GM23338 (cell line): Measurements from ENCODE around the gene NHERF1. TPM values are rescaled to one million over a fixed set of nuclear protein-coding genes. Genes with fewer than 3 reads are reported as not detected.

Experiments
- ATAC-seq: fragments of 200-7000 bp; cut with Tn5 transposase; 3 replicates; pipeline ENCODE4 v1.9.1; 2020
- DNase-seq: peaks from one replicate; pipeline ENCODE4 v3.0.0-alpha.2; 2015; ENCODE audit warnings: low spot score
- H2AFZ ChIP-seq: fragments of 200-600 bp; sonication (generic); 2 replicates; pipeline ENCODE4 v1.8.0; 2016; ENCODE audit warnings: antibody characterized with exemption, mild to moderate bottlenecking, moderate library complexity
- H3F3A ChIP-seq: fragments of 200-600 bp; sonication (generic); replicated peaks from 2 replicates; pipeline ENCODE4 v1.8.0; 2017; ENCODE audit warnings: antibody characterized with exemption, mixed run types, low read depth
- H3K27ac ChIP-seq: fragments of 200-600 bp; sonication (generic); 2 replicates; pipeline ENCODE4 v1.6.1; 2016; ENCODE audit warnings: low read depth
- H3K27me3 ChIP-seq: fragments of 200-600 bp; sonication (generic); 2 replicates; pipeline ENCODE4 v1.8.0; 2016; ENCODE audit warnings: mild to moderate bottlenecking, mixed run types, moderate library complexity; ENCODE audit not compliant: insufficient read depth
- H3K36me3 ChIP-seq: fragments of 200-600 bp; sonication (generic); 2 replicates; pipeline ENCODE4 v1.8.0; 2016; ENCODE audit warnings: mild to moderate bottlenecking; ENCODE audit not compliant: insufficient read depth
- H3K4me1 ChIP-seq: fragments of 200-600 bp; sonication (generic); 2 replicates; pipeline ENCODE4 v1.8.0; 2016; ENCODE audit warnings: mild to moderate bottlenecking, moderate library complexity; ENCODE audit not compliant: insufficient read depth
- H3K4me2 ChIP-seq: fragments of 200-600 bp; sonication (generic); 2 replicates; pipeline ENCODE4 v1.7.1; 2017; ENCODE audit warnings: mixed run types
- H3K4me3 ChIP-seq: fragments of 200-600 bp; sonication (generic); 2 replicates; pipeline ENCODE4 v1.6.1; 2016; ENCODE audit warnings: mixed run types
- H3K79me2 ChIP-seq: fragments of 200-600 bp; sonication (generic); replicated peaks from 2 replicates; pipeline ENCODE4 v1.8.0; 2017; ENCODE audit warnings: mild to moderate bottlenecking; ENCODE audit not compliant: insufficient read depth
- H3K9me2 ChIP-seq: fragments of 200-600 bp; sonication (generic); 2 replicates; pipeline ENCODE4 v1.8.0; 2017; ENCODE audit not compliant: insufficient read depth
- H4K20me1 ChIP-seq: fragments of 200-600 bp; sonication (generic); replicated peaks from 2 replicates; pipeline ENCODE4 v1.8.0; 2017; ENCODE audit warnings: mild to moderate bottlenecking; ENCODE audit not compliant: insufficient read depth
- H3K27ac Mint-ChIP-seq: 2 replicates; pipeline ENCODE4 v1.8.0; 2020; ENCODE audit warnings: inconsistent platforms, mild to moderate bottlenecking, moderate library complexity, mixed read lengths
- H3K27me3 Mint-ChIP-seq: 3 replicates; pipeline ENCODE4 v1.8.0; 2022; ENCODE audit warnings: low read depth, mild to moderate bottlenecking, moderate library complexity, mixed read lengths, inconsistent platforms; ENCODE audit not compliant: insufficient read depth, poor library complexity
- H3K36me3 Mint-ChIP-seq: 3 replicates; pipeline ENCODE4 v1.8.0; 2021; ENCODE audit warnings: low read depth, mild to moderate bottlenecking, inconsistent platforms, moderate library complexity, mixed read lengths
- H3K4me1 Mint-ChIP-seq: 3 replicates; pipeline ENCODE4 v1.8.0; 2020; ENCODE audit warnings: mild to moderate bottlenecking, inconsistent platforms, mixed read lengths
- H3K4me3 Mint-ChIP-seq: 3 replicates; pipeline ENCODE4 v1.8.0; 2021; ENCODE audit warnings: moderate library complexity, mild to moderate bottlenecking, inconsistent platforms, mixed read lengths
- H3K9me3 Mint-ChIP-seq: 3 replicates; pipeline ENCODE4 v1.8.0; 2020; ENCODE audit warnings: moderate library complexity, mild to moderate bottlenecking, inconsistent platforms, mixed read lengths
- CREB1 ChIP-seq: fragments of 250-450 bp; sonication (Bioruptor Pico); IDR thresholded peaks from 2 replicates; pipeline ENCODE4 v1.5.0; 2020; ENCODE audit warnings: low read depth, mild to moderate bottlenecking, moderate library complexity
- ETS1 ChIP-seq: IDR thresholded peaks from 2 replicates; pipeline ENCODE4 v1.6.1; 2016; ENCODE audit warnings: antibody characterized with exemption
- EZH2 ChIP-seq: fragments of 200-600 bp; sonication (generic); IDR thresholded peaks from one replicate; pipeline ENCODE4 v1.8.0; 2017; ENCODE audit warnings: antibody characterized with exemption, mild to moderate bottlenecking, low read depth; ENCODE audit not compliant: unreplicated experiment
- EZH2phosphoT487 ChIP-seq: fragments of 200-600 bp; sonication (generic); IDR thresholded peaks from one replicate; pipeline ENCODE4 v1.8.1; 2018; ENCODE audit warnings: antibody characterized with exemption; ENCODE audit not compliant: unreplicated experiment
- JUNB ChIP-seq: IDR thresholded peaks from one replicate; pipeline ENCODE4 v1.6.1; 2016; ENCODE audit warnings: antibody characterized with exemption; ENCODE audit not compliant: unreplicated experiment
- NANOG ChIP-seq: IDR thresholded peaks from 2 replicates; pipeline ENCODE4 v1.6.1; 2016; ENCODE audit warnings: antibody characterized with exemption, borderline replicate concordance
- POLR2AphosphoS5 ChIP-seq: IDR thresholded peaks from 2 replicates; pipeline ENCODE4 v1.6.1; 2016; ENCODE audit warnings: antibody characterized with exemption, low read depth
- STAT1 ChIP-seq: IDR thresholded peaks from one replicate; pipeline ENCODE4 v1.6.1; 2016; ENCODE audit warnings: antibody characterized with exemption; ENCODE audit not compliant: unreplicated experiment
- ZNF114 ChIP-seq: fragments of 250-450 bp; sonication (Bioruptor Pico); IDR thresholded peaks from 2 replicates; pipeline ENCODE4 v1.5.0; 2020; ENCODE audit warnings: mild to moderate bottlenecking, moderate library complexity
- ZNF331 ChIP-seq: fragments of 250-450 bp; sonication (Bioruptor Pico); IDR thresholded peaks from 2 replicates; pipeline ENCODE4 v1.5.0; 2020; ENCODE audit warnings: low read depth, mild to moderate bottlenecking, moderate library complexity
- ZNF462 ChIP-seq: fragments of 250-450 bp; sonication (Bioruptor Pico); IDR thresholded peaks from 2 replicates; pipeline ENCODE4 v1.5.0; 2020; ENCODE audit warnings: mild to moderate bottlenecking, moderate library complexity
- polyA plus RNA-seq: library from polyadenylated mRNA; unstranded; fragments of >200 nt; fragmentation: Nextera tagmentation; extraction: Ambion mirVana; gene quantifications from 2 replicates; pipeline ENCODE4 v1.2.1, GENCODE V29; 2016
- total RNA-seq: library from RNA; depleted of rRNA; stranded (reverse); fragments of >200 nt; shearing (Covaris generic); gene quantifications from 2 replicates; pipeline ENCODE4 v1.2.3, GENCODE V29; 2014

Gene NHERF1
- total and polyA plus RNA-seq, 2 experiments from 2014 or later = 48.8 to 100 TPM

- Histone ChIP-seq H3K4me2 (0 out of 2 replicates have a peak overlapping the region, but pooled peaks have one; percentile 26), H3K27me3 (no peaks in the 10 kb centered on the region), H3K79me2 (peaks cover 78% of the 10 kb centered on the region), H3F3A (no peaks in the 10 kb centered on the region), H3K27ac (no peak overlapping the region), H3K4me3 (no peak overlapping the region), H4K20me1 (peaks cover 50% of the 10 kb centered on the region), H2AFZ (no peak overlapping the region), H3K36me3 (no peaks in the 10 kb centered on the region), H3K4me1 (peaks cover 41% of the 10 kb centered on the region), H3K9me2 (no peaks in the 10 kb centered on the region)
- no peak for TF ChIP-seq ETS1
- TF ChIP-seq NANOG = no peak
- no peak for TF ChIP-seq ZNF331
- TF ChIP-seq EZH2 = no peak
- no peak for TF ChIP-seq CREB1
- TF ChIP-seq ZNF114 = no peak
- TF ChIP-seq JUNB = no peak
- TF ChIP-seq POLR2AphosphoS5 = no peak
- TF ChIP-seq EZH2phosphoT487 = no peak
- no peak for DNase-seq
- Mint-ChIP-seq H3K27ac (peak overlapping the region; percentile 78), H3K27me3 (peaks cover 15% of the 10 kb centered on the region), H3K4me1 (peaks cover 53% of the 10 kb centered on the region), H3K9me3 (no peaks in the 10 kb centered on the region), H3K36me3 (no peaks in the 10 kb centered on the region; the same call in 1 of the 3 replicates), H3K4me3 (no peak overlapping the region)
- no peak for ATAC-seq
These were observed 9.8 kb downstream of the NHERF1 start for GRCh38 chr17:74757931-74758847.

GRCh38 chr17:74758848-74759168, 10.4 kb downstream of the NHERF1 start:
- Histone ChIP-seq H3K79me2 (peaks cover 72% of the 10 kb centered on the region), H3K4me1 (peaks cover 41% of the 10 kb centered on the region), H3K36me3 (no peaks in the 10 kb centered on the region), H3K4me2 (no peak overlapping the region), H4K20me1 (peaks cover 49% of the 10 kb centered on the region), H3F3A (no peaks in the 10 kb centered on the region), H3K27me3 (no peaks in the 10 kb centered on the region), H3K27ac (no peak overlapping the region), H3K4me3 (no peak overlapping the region), H2AFZ (no peak overlapping the region), H3K9me2 (no peaks in the 10 kb centered on the region)
- H3K27ac Mint-ChIP-seq = peak overlapping the region; percentile 89
- peaks cover 56% of the 10 kb centered on the region for H3K4me1 Mint-ChIP-seq
- ATAC-seq = peak; percentile 2; the same call in 1 of the 3 replicates
- no peaks in the 10 kb centered on the region for H3K9me3 Mint-ChIP-seq
- no peak for DNase-seq
- H3K36me3 Mint-ChIP-seq = no peaks in the 10 kb centered on the region; the same call in 1 of the 3 replicates
- H3K4me3 Mint-ChIP-seq = no peak overlapping the region
- peaks cover 12% of the 10 kb centered on the region for H3K27me3 Mint-ChIP-seq
- TF ChIP-seq EZH2phosphoT487 = no peak
- TF ChIP-seq STAT1 = no peak
- no peak for TF ChIP-seq ZNF462
- TF ChIP-seq CREB1 = no peak
- no peak for TF ChIP-seq NANOG
